Measurements from ENCODE around the gene OCA2.

The OCA2 gene

DNA sequence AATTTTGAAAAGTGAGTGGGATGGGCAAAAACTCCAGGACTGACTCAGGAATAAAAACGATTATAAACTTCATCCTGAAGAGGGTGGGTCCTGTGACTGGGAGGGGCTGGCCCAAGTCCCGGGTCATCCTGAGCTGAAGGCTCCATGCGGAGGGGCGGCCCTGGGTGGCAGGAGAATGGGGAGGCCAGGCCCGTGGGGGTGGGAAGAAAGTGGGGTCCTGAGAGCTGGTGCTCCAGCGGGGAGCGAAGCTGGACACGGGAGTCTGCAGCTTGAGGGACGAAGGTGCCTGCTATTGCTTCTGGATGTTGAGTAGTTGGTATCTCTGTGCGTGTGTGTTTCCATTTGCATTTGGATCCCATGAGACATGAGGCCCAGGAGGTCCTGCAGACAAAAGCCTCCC, 4.7 kb upstream of the OCA2 start:
- TF ChIP-seq CTCF (IDR thresholded peaks at IDR 0.05): no peak

DNA sequence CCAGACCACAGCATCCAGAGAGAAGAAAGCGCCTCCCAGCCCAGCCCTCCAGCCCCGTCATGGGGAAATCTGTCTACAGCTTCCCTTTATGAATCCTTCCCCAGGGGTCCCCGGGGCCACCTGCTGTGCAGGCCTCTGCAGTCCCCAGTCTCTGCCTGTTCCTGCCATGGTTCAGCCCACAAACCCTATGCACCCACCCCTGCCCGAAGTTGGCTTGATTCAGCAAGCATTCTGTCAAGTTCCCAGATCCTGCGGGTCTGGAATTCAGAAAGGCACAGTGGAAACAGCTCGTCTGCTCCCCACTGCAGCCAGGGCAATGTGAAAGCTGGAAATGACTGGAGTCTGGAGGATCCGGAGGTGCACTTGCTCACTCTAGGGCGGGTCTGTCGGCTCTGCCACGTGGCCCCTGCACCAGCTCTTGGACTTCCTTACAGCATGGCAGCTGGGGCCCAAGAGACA, 2.9 kb upstream of the OCA2 start:
- no peak for TF ChIP-seq CTCF (IDR thresholded peaks at IDR 0.05)

GRCh38 chr15:28101201-28101600, 2.1 kb upstream of the OCA2 start:
- no peak for TF ChIP-seq CTCF (IDR thresholded peaks at IDR 0.05)

DNA sequence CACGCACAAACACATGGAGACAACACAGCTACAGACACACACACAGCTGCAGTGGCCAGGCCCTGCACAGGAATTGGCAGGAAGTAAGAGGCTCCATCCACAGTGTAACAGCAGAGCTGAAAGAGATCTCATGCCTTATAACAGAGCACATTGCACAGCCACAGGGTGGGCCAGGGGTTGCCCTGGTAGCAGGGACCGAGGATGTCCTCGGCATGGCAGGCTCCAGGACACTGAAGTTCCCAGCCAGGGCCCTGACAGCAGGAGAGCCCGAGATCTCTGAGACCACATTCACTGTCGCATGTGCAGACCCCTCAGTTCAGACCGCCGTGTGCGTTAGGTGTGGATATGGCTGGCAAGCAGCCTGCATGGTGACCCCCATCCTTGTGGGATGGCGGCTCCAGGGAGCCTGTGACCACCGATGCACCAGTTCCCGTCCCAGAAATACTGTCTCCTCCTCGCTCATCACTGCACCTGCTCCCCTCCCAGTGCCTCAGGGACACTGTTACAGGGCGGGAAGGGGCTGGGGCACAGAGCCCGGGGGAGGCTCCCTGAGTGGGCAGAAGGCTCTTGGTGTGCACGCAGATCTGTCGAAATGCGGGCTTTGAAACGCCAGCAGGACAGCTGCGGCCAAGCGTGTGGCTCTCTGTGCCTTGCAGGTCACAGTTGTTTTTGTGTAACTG, 1.5 kb upstream of the OCA2 start:
- no peak for TF ChIP-seq CTCF (IDR thresholded peaks at IDR 0.05)

DNA sequence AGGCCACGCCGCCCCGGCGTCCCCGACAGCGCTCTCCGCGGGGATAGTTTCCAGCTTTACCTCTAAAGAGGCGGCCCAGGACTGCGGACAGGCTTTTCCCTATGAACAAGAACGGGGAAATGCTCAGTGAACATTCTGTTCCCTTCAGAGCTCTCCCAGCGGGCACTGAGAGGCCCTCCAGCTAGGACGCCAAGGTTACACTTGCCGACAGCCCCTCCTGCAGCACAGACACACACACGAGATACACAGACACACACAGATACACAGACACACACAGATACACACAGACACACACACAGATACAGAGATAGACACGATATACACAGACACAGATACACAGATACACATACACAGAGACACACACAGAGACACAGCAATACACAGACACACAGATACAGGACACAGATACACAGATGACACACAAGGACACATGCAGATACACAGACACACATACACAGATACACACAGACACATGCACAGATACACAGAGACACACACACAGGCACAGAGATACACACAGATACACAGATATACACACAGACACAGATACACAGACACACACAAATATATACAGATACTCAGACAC, 533 bp upstream of the OCA2 start:
- no peak for TF ChIP-seq CTCF (IDR thresholded peaks at IDR 0.05)

DNA sequence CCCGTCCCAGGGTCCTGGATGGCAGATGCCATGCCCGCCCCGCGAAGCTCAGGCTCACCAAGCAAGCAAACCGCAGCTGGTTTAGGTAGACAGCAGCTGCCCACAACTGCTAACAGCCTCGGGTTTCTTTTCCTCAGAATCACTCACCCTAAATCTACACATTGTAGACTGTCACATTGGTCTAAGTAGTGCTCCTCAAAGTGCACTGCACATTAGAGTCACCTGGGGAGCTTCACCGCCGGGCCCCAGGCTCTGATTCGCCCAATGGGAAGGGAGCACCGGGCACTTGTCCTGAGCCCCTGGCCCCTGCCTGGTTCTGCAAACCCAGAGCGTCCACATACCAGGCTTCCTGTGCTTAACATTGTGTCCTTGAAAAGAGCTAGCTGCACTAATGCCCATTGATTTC, 752 bp downstream of the OCA2 start:
- no peak for TF ChIP-seq CTCF (IDR thresholded peaks at IDR 0.05)

DNA sequence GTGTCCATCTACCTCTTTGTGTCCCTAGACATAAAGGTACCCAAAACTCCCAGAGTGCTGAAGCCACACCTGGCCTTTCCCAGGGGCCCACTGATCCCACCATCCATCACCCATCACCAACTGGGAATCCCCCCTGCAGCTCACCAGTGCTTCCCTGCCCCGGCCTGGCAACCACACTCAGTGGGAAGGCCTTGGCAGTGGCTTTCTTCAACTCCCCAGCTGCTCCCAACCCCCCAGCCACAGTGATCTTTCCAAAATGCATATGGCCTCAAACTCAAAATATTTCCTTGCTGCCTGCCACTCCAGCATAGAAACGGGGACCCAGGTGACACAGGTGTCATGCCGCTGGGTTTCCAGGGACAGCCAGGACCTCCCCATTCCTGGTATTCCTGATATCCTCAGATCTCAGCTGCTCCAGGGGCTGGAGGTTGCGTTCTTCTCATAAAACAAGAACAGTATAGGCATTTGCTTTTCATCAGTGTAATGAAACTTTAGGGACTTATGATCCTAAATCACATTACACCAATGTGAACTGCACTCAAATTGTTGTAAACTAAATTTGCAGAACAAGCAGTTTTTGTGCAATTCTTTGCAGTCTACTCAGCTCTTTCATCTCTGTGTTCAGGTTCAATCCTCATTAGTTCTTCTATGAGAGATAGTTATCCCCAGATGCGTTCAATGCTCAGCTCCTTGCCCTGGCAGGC, 1.3 kb downstream of the OCA2 start:
- no peak for TF ChIP-seq CTCF (IDR thresholded peaks at IDR 0.05)
